ENCODE results near the gene TCHHL1. TPM values are rescaled to one million over a fixed set of nuclear protein-coding genes. Genes with fewer than 3 reads are reported as not detected.

Gene TCHHL1
- not detected for total RNA-seq

DNA sequence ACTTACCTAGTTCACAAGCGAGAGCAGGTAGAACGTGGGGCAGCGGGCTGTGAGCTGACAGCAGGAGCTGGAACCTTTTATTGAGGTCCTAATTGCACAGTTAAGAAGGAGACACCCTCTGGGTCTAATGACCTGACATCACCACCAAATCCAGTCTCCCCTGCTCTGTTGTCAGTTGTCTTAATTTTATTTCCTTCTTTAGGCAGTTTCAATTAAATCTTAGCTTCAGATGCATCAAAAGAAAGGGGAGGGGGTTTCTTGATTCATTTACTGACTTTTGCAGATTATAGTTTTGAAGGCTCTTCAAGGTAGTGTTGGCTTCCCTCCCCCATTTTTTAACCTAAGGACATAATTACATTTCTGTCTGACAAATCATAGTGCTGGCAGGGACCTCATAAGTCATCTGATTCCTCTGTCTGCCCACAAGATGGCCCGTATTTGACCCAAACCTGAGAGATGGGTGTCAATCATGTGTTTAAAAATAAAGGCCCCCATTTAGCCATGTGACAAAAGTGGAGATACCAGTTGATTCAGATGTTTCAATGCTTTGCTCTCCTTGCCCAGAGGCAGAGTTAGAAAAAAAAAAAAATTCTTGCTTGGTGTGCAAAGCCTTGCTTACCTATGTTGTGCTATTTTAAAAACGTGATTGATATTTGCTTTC, at the start of gene TCHHL1:
TSS of gene TCHHL1 (minus strand) at position 51 of the 661 bp plus-strand sequence. CDS start 921 bp downstream, outside the sequence.
- TF ChIP-seq, protein P1, sequence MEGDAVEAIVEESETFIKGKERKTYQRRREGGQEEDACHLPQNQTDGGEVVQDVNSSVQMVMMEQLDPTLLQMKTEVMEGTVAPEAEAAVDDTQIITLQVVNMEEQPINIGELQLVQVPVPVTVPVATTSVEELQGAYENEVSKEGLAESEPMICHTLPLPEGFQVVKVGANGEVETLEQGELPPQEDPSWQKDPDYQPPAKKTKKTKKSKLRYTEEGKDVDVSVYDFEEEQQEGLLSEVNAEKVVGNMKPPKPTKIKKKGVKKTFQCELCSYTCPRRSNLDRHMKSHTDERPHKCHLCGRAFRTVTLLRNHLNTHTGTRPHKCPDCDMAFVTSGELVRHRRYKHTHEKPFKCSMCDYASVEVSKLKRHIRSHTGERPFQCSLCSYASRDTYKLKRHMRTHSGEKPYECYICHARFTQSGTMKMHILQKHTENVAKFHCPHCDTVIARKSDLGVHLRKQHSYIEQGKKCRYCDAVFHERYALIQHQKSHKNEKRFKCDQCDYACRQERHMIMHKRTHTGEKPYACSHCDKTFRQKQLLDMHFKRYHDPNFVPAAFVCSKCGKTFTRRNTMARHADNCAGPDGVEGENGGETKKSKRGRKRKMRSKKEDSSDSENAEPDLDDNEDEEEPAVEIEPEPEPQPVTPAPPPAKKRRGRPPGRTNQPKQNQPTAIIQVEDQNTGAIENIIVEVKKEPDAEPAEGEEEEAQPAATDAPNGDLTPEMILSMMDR (IDR thresholded peaks at IDR 0.05), result no peak
- no peaks in the 10 kb centered on the region for H3K27me3 ChIP-seq
- DNase-seq (ENCODE audit: low spot score), result no peak
- no peak within 1 kb of the TSS for H3K4me3 ChIP-seq
- H3K9me3 ChIP-seq, result peaks cover 0 to 24% of the 10 kb centered on the region in 2 donors
- no peaks in the 10 kb centered on the region for H3K4me1 ChIP-seq
- no peak within 1 kb of the TSS for H3K27ac ChIP-seq
- no peaks in the 10 kb centered on the region for H3K36me3 ChIP-seq

DNA sequence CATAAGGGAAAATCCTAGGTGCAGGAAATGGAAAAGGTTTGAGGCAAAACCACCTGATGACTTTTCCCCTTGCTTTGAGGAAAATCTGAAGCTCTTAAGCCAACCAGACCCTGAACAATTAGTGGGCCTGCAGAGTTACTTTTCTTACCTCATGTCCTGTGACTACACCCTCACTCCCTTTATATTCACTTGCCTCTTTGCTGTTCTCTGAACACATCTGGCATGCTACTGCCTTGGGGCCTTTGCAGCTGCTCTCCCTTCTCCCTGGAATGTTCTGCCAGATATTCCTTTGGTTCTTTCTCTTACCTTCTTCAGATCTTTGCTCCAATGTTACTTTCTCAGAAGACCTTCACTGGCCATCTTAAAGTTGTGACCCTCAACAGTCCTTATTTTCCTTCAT, 48.4 kb upstream of the TCHHL1 start:
- Histone ChIP-seq H3K4me3 (no peak overlapping the region), H3K36me3 (no peaks in the 10 kb centered on the region), H3K27me3 (no peaks in the 10 kb centered on the region), H3K9me3 (peaks cover 0 to 19% of the 10 kb centered on the region in 2 donors), H3K4me1 (no peaks in the 10 kb centered on the region), H3K27ac (no peak overlapping the region)
- no peak for DNase-seq (ENCODE audit: low spot score)
- TF ChIP-seq, protein P1 (IDR thresholded peaks at IDR 0.05), result no peak

DNA sequence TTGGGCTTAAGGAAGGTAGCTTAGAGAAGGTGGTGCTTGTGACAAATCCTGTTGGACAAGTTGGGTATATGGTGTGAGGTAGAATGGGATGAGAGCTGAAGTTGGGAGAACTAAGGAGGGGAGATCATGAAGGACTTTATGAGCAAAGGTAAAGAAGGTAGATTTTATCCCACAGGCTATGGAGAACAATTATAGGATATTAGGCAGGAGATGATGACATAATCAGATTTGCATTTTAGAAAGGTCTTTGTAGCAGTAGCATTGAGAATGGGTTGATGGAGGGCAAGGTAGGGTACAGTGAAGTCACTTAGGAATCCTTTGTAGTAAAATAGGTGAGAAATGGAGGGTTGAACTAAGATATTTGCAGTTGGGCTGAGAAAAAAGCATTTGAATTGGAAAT, 41.3 kb upstream of the TCHHL1 start:
- H3K4me3 ChIP-seq, result no peak overlapping the region
- TF ChIP-seq, protein P1 (IDR thresholded peaks at IDR 0.05), result no peak
- no peaks in the 10 kb centered on the region for H3K4me1 ChIP-seq
- peaks cover 0 to 21% of the 10 kb centered on the region in 2 donors for H3K9me3 ChIP-seq
- no peaks in the 10 kb centered on the region for H3K27me3 ChIP-seq
- no peak for DNase-seq (ENCODE audit: low spot score)
- no peaks in the 10 kb centered on the region for H3K36me3 ChIP-seq
- no peak overlapping the region for H3K27ac ChIP-seq

DNA sequence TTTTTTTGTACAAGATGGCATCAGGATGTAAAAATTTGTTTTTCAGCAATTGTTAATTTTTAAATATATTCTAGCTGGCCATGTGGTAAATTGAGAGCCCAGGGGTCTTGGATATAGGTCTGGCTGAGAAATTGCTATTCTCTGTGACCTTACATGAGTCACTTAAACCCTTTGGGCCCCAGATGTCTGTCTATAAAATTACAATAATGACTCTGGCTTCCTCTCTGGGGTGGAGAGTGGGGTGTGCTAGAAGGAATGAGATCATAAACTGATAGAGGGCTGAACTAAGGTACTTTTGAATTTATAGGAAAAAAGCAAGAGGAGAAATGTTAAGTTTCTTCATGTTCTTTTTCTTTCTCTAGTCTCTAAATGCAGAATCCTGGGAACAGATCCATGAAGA, 38.8 kb upstream of the TCHHL1 start:
- TF ChIP-seq, protein P1 (IDR thresholded peaks at IDR 0.05), result no peak
- H3K27ac ChIP-seq, result no peak overlapping the region

DNA sequence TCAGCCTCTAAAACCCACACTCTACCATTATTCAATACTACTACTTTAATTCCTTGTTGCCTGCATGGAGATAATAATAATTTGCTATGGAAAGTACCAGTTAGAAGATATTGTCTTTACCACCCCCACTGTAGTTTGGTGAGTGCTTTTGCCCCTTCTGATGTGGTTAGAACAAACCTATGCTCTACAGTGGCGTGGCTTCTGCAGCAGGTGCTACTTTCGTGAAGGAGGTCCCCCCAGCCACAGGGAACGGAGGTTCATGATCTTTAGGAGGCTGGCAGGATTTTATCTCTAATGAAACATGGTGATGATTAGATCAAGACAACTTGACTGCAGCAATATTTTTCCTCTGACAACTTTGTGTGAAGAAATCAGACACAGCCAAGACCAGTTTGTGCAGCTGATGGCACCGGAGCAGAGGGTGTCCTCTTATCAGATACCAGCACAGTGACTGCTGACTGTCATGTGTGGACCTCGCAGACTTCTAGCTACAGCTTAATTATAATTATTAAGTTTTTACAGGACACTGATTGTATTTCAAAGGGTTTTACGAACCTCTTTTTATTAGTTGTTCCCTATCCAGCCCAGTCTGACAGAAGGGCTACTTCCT, 37.1 kb upstream of the TCHHL1 start:
- Histone ChIP-seq H3K27me3 (no peaks in the 10 kb centered on the region), H3K27ac (no peak overlapping the region)
- no peak for DNase-seq (ENCODE audit: low spot score)

More for the DNA sequence above, 38.8 kb upstream of the TCHHL1 start:
- DNase-seq (ENCODE audit: low spot score), result no peak
- Histone ChIP-seq H3K36me3 (no peaks in the 10 kb centered on the region), H3K4me3 (no peak overlapping the region), H3K9me3 (peaks cover 0 to 6% of the 10 kb centered on the region in 2 donors), H3K27me3 (no peaks in the 10 kb centered on the region), H3K4me1 (no peaks in the 10 kb centered on the region)

More for the DNA sequence above, 37.1 kb upstream of the TCHHL1 start:
- no peaks in the 10 kb centered on the region for H3K4me1 ChIP-seq
- H3K9me3 ChIP-seq, result no peaks in the 10 kb centered on the region
- TF ChIP-seq, protein P1 (IDR thresholded peaks at IDR 0.05), result no peak
- H3K4me3 ChIP-seq, result no peak overlapping the region
- H3K36me3 ChIP-seq, result no peaks in the 10 kb centered on the region
